WERI-Rb-1 (cell line): Measurements from ENCODE around the gene GBX2.

Experiments
- DNase-seq: peaks from one replicate; pipeline ENCODE4 v3.0.0-alpha.2; 2020
- H3K27ac ChIP-seq: fragments of 250-450 bp; sonication (Bioruptor Pico); 2 replicates; pipeline ENCODE4 v1.5.1; 2020; ENCODE audit warnings: mild to moderate bottlenecking, moderate library complexity
- H3K27me3 ChIP-seq: fragments of 250-450 bp; sonication (Bioruptor Pico); 2 replicates; pipeline ENCODE4 v1.5.1; 2021; ENCODE audit warnings: mild to moderate bottlenecking, low read depth, moderate library complexity; ENCODE audit not compliant: insufficient read depth, severe bottlenecking
- H3K36me3 ChIP-seq: fragments of 250-450 bp; sonication (Bioruptor Pico); 2 replicates; pipeline ENCODE4 v1.5.1; 2020; ENCODE audit warnings: mild to moderate bottlenecking, moderate library complexity
- H3K4me3 ChIP-seq: 2 replicates; pipeline ENCODE4 v1.5.1; 2011; ENCODE audit warnings: low read depth, mild to moderate bottlenecking, control low read depth, low read length
- H3K9me3 ChIP-seq: fragments of 250-450 bp; sonication (Bioruptor Pico); 2 replicates; pipeline ENCODE4 v1.5.1; 2021; ENCODE audit warnings: mild to moderate bottlenecking, moderate library complexity; ENCODE audit not compliant: severe bottlenecking
- TF ChIP-seq, protein P1 (sequence below): IDR thresholded peaks from 2 replicates; pipeline ENCODE4 v1.5.1; 2011; ENCODE audit warnings: low read depth, mild to moderate bottlenecking, control low read depth, inconsistent platforms, low read length

The GBX2 gene

DNA sequence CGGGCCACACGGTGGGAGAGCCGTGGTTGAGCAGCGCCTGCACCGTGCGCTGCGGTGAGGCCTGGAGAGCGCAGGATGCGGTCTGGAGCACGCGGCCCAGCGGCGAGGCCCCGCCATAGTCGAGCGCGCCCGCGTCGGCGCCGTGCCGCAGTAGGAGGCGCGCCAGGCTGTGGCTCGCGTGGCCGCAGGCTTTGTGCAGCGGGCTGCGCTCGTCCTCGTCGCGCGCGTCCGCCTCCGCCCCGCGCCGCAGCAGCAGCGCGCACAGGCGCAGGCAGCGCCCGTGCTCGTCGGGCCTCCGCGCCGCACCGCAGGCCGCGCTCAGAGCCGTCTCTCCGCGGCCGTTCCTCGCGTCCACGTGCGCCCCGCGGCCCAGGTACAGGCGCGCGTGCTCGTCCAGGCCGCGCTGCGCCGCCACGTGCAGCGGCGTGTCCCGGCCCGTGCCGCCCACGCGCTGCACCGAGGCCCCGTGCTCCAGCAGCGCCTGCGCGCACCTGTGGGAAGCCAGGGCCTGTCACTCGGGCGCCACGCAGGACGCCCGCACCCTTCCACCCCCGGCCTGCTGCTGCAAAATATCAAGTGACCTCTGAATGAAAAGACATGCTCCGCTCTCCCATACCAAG lies 46.3 kb upstream of the GBX2 start:
- no peak for DNase-seq
- Histone ChIP-seq H3K9me3 (no peaks in the 10 kb centered on the region), H3K36me3 (no peaks in the 10 kb centered on the region), H3K4me3 (no peak overlapping the region), H3K27me3 (peaks cover 52% of the 10 kb centered on the region), H3K27ac (no peak overlapping the region)
- TF ChIP-seq, protein P1, sequence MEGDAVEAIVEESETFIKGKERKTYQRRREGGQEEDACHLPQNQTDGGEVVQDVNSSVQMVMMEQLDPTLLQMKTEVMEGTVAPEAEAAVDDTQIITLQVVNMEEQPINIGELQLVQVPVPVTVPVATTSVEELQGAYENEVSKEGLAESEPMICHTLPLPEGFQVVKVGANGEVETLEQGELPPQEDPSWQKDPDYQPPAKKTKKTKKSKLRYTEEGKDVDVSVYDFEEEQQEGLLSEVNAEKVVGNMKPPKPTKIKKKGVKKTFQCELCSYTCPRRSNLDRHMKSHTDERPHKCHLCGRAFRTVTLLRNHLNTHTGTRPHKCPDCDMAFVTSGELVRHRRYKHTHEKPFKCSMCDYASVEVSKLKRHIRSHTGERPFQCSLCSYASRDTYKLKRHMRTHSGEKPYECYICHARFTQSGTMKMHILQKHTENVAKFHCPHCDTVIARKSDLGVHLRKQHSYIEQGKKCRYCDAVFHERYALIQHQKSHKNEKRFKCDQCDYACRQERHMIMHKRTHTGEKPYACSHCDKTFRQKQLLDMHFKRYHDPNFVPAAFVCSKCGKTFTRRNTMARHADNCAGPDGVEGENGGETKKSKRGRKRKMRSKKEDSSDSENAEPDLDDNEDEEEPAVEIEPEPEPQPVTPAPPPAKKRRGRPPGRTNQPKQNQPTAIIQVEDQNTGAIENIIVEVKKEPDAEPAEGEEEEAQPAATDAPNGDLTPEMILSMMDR: no peak

DNA sequence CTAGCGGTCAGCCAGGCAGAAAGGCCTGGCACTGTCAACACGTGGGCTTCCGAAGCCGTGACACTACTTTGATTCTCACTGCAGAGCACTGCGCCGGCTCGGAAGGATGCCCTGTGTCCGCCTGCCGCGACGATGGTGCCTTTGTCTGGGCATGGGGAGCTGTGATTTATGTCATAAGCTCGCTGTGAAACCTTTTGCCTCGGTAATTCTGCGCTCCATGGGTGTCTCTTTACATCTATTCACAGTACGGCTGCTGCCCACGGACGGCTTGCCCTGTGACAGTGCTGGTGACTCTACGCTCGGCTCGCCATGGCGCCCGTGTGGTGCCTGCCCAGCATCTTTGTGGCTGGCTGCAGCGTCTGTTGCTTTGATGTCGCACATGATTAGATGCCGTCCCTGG lies 43.1 kb upstream of the GBX2 start:
- TF ChIP-seq, protein P1: no peak
- Histone ChIP-seq H3K9me3 (peaks cover 1% of the 10 kb centered on the region), H3K4me3 (no peak overlapping the region), H3K27me3 (peaks cover 63% of the 10 kb centered on the region), H3K27ac (no peak overlapping the region), H3K36me3 (no peaks in the 10 kb centered on the region)
- DNase-seq: no peak

DNA sequence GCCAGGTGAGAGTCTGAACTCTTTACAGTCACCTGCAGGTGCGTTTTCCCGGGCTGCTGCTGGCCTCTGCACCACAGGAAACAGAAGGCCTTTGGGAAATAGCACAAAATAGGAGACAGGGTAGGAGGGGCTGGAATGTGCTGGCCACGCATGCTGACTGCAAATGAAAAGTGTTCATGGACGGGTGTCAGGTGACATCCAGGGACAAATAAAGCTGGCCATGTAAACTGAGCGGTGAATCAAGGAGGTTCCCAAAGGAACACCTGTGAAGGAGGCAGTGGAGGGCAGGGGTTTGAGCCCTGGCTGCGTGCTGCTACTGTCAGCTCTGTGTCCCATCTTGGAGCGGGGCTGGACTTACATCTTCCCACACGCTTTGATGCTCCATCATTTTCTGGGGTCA lies 42.4 kb upstream of the GBX2 start:
- no peak for DNase-seq
- no peak overlapping the region for H3K27ac ChIP-seq
- no peaks in the 10 kb centered on the region for H3K36me3 ChIP-seq
- peaks cover 3% of the 10 kb centered on the region for H3K9me3 ChIP-seq
- TF ChIP-seq, protein P1: no peak
- H3K27me3 ChIP-seq: peaks cover 57% of the 10 kb centered on the region
- H3K4me3 ChIP-seq: no peak overlapping the region

DNA sequence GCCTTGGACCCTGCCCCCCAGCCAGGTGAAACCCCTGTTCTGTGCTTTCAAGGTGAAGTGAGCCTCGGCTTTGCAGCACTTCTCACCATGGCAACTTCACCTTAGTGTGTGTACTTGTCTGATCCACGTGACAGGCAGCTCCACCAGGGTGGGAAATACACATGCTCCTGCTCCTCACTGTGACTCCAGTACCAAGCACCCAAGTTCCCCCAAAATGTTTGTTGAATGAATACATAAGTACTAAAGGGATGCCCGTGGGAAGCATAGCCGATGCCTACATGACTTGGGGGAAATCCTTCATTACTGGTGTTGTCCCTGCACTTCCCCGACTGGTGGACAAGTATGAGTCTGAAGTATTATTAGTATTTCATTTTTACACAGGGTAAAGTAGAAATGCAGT lies 41.8 kb upstream of the GBX2 start:
- no peaks in the 10 kb centered on the region for H3K36me3 ChIP-seq
- H3K27me3 ChIP-seq: peaks cover 52% of the 10 kb centered on the region
- TF ChIP-seq, protein P1: no peak
- H3K9me3 ChIP-seq: peaks cover 6% of the 10 kb centered on the region
- no peak overlapping the region for H3K4me3 ChIP-seq
- no peak for DNase-seq
- H3K27ac ChIP-seq: no peak overlapping the region

DNA sequence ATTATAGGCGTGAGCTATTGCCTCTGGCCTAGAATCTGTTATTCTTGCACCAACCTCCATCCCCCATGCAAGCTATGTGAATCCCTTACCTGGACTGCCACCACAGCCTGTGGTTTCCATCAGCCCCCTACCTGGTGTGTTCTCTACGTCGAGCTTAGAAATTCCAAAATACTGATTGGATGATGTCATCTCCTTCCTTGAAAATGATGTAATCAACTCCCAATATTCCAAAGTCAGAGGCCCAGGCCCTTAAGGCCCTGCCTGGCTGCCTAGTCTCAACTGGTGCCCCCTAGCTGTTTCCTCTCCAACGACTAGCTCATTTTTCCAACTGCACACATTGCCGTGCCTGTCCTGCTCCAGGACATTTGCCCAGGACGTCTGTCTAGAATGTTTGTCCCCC lies 41.3 kb upstream of the GBX2 start:
- no peak overlapping the region for H3K27ac ChIP-seq
- no peaks in the 10 kb centered on the region for H3K36me3 ChIP-seq
- no peak overlapping the region for H3K4me3 ChIP-seq
- no peak for DNase-seq
- peaks cover 52% of the 10 kb centered on the region for H3K27me3 ChIP-seq
- TF ChIP-seq, protein P1: no peak
- H3K9me3 ChIP-seq: peaks cover 6% of the 10 kb centered on the region
